OCI-LY1 (cell line): ENCODE measurements around the gene NUP50.

Experiments used
- H2AFZ ChIP-seq: fragments of 200-600 bp; sonication (generic), shearing (Covaris generic); 2 replicates; pipeline ENCODE4 v1.6.0; 2014; ENCODE audit warnings: antibody characterized with exemption, mild to moderate bottlenecking, low read length
- H3F3A ChIP-seq: fragments of 200-600 bp; sonication (generic), shearing (Covaris generic); 2 replicates; pipeline ENCODE4 v1.6.0; 2014; ENCODE audit warnings: mild to moderate bottlenecking, antibody characterized with exemption, low read length, moderate library complexity; ENCODE audit not compliant: insufficient read depth
- H3K27ac ChIP-seq: fragments of 200-600 bp; sonication (generic); 2 replicates; pipeline ENCODE4 v1.5.1; 2014; ENCODE audit warnings: low read length, mixed run types, mild to moderate bottlenecking, low read depth; ENCODE audit not compliant: poor library complexity, severe bottlenecking
- H3K27me3 ChIP-seq: fragments of 200-600 bp; sonication (generic); 2 replicates; pipeline ENCODE4 v1.6.0; 2014; ENCODE audit warnings: antibody characterized with exemption, mild to moderate bottlenecking, low read length, moderate library complexity; ENCODE audit not compliant: insufficient read depth
- H3K36me3 ChIP-seq: fragments of 200-600 bp; sonication (generic); 2 replicates; pipeline ENCODE4 v1.6.1; 2014; ENCODE audit warnings: mild to moderate bottlenecking, antibody characterized with exemption, low read length, moderate library complexity, mixed read lengths; ENCODE audit not compliant: insufficient read depth
- H3K4me1 ChIP-seq: fragments of 200-600 bp; sonication (generic); 2 replicates; pipeline ENCODE4 v1.5.1; 2014; ENCODE audit warnings: mild to moderate bottlenecking, low read length, moderate library complexity; ENCODE audit not compliant: insufficient read depth, severe bottlenecking
- H3K4me2 ChIP-seq: fragments of 200-600 bp; sonication (generic), shearing (Covaris generic); 2 replicates; pipeline ENCODE4 v1.6.1; 2014; ENCODE audit warnings: low read length
- H3K4me3 ChIP-seq: fragments of 200-600 bp; sonication (generic); 2 replicates; pipeline ENCODE4 v1.5.1; 2014; ENCODE audit warnings: low read length, low read depth, mild to moderate bottlenecking, mixed read lengths; ENCODE audit not compliant: poor library complexity, severe bottlenecking
- H3K79me2 ChIP-seq: fragments of 200-600 bp; shearing (Covaris generic); 2 replicates; pipeline ENCODE4 v1.6.1; 2016; ENCODE audit warnings: mixed run types, low read length, mixed read lengths; ENCODE audit not compliant: insufficient read depth
- H3K9ac ChIP-seq: fragments of 200-600 bp; sonication (generic), shearing (Covaris generic); 2 replicates; pipeline ENCODE4 v1.6.1; 2014; ENCODE audit warnings: mild to moderate bottlenecking, low read length, mixed read lengths
- H3K9me2 ChIP-seq: fragments of 200-600 bp; sonication (generic), shearing (Covaris generic); 2 replicates; pipeline ENCODE4 v1.6.1; 2014; ENCODE audit warnings: low read depth, mild to moderate bottlenecking, low read length, mixed read lengths
- H3K9me3 ChIP-seq: fragments of 200-600 bp; shearing (Covaris generic); 2 replicates; pipeline ENCODE4 v1.6.1; 2014; ENCODE audit warnings: low read length, mixed read lengths
- H4K20me1 ChIP-seq: fragments of 200-600 bp; sonication (generic), shearing (Covaris generic); 2 replicates; pipeline ENCODE4 v1.6.0; 2016; ENCODE audit warnings: mild to moderate bottlenecking, low read length; ENCODE audit not compliant: insufficient read depth
- CTCF ChIP-seq: fragments of 200-600 bp; sonication (generic), shearing (Covaris generic); IDR thresholded peaks from 2 replicates; pipeline ENCODE4 v1.5.1; 2017; ENCODE audit warnings: mild to moderate bottlenecking, antibody characterized with exemption, low read length, moderate library complexity, mixed read lengths
- EZH2 ChIP-seq: fragments of 200-600 bp; sonication (generic), shearing (Covaris generic); IDR thresholded peaks from 2 replicates; pipeline ENCODE4 v1.8.0; 2017; ENCODE audit warnings: borderline replicate concordance, mixed run types, mild to moderate bottlenecking, antibody characterized with exemption, low read length, moderate library complexity, mixed read lengths

The NUP50 gene

DNA sequence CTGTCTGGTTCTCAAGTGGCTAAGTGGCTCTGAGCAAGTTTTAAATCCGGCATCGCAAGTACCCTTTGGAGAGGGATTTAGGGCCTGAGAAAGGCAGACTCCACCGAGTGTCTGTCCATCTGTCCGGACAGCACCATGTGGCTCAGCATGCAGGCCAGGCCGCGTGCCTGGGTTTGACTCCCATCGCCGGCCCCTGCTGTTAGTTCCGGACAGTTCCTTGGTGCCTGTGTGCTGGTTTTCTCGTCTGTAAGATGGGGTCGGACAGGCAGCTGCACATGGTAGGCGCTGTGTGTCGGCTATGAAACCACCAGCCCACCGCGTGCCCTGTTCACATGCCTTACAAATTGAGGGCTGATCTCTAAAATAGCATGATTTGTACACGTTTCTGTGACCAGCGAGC is 31.0 kb downstream of the NUP50 start:
- no peak for TF ChIP-seq EZH2
- TF ChIP-seq CTCF = no peak
- no peaks in the 10 kb centered on the region for H3F3A ChIP-seq
- H3K9me2 ChIP-seq = no peaks in the 10 kb centered on the region
- H3K27me3 ChIP-seq = no peaks in the 10 kb centered on the region
- H2AFZ ChIP-seq = no peak overlapping the region
- H4K20me1 ChIP-seq = no peaks in the 10 kb centered on the region
- H3K36me3 ChIP-seq = no peaks in the 10 kb centered on the region
- H3K4me3 ChIP-seq = no peak overlapping the region
- no peaks in the 10 kb centered on the region for H3K9me3 ChIP-seq
- no peak overlapping the region for H3K9ac ChIP-seq
- H3K4me1 ChIP-seq = no peaks in the 10 kb centered on the region
- no peaks in the 10 kb centered on the region for H3K79me2 ChIP-seq
- H3K27ac ChIP-seq = no peak overlapping the region
- no peak overlapping the region for H3K4me2 ChIP-seq

GRCh38 chr22:45195616-45196015 is 31.9 kb downstream of the NUP50 start:
- Histone ChIP-seq H3K9me2 (no peaks in the 10 kb centered on the region), H3K27me3 (no peaks in the 10 kb centered on the region), H3K9me3 (no peaks in the 10 kb centered on the region), H3K36me3 (no peaks in the 10 kb centered on the region), H2AFZ (no peak overlapping the region), H3K79me2 (no peaks in the 10 kb centered on the region), H3F3A (no peaks in the 10 kb centered on the region), H3K4me1 (no peaks in the 10 kb centered on the region), H3K4me3 (no peak overlapping the region), H3K4me2 (no peak overlapping the region), H3K9ac (no peak overlapping the region), H4K20me1 (no peaks in the 10 kb centered on the region), H3K27ac (no peak overlapping the region)
- no peak for TF ChIP-seq EZH2
- TF ChIP-seq CTCF = no peak

DNA sequence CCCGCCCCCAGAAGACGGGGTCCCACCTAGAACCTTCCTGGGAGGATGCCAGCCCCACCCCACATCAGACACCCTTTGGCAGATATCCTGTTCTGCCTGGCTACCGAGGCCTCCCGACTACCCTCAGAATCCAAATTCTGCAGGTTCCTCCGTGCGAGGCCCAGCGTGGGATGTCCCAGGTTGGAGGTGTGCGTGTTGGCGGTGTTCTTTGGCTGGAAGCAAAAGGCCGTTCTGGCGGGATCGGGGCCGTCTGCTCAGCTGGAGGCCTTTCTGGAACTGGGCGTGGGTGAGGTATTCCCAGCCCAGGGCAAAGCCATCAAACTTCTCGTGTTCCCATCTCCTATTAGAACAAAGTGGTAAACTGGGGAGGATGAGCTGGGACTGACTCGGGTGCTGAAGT is 32.6 kb downstream of the NUP50 start:
- no peak overlapping the region for H3K4me3 ChIP-seq

More for the DNA sequence above, 32.6 kb downstream of the NUP50 start:
- Histone ChIP-seq H3K27ac (no peak overlapping the region), H3F3A (no peaks in the 10 kb centered on the region), H4K20me1 (no peaks in the 10 kb centered on the region), H2AFZ (no peak overlapping the region), H3K4me2 (no peak overlapping the region), H3K36me3 (no peaks in the 10 kb centered on the region), H3K27me3 (no peaks in the 10 kb centered on the region), H3K79me2 (no peaks in the 10 kb centered on the region), H3K9me2 (no peaks in the 10 kb centered on the region), H3K4me1 (no peaks in the 10 kb centered on the region), H3K9ac (no peak overlapping the region), H3K9me3 (no peaks in the 10 kb centered on the region)
- no peak for TF ChIP-seq EZH2
- TF ChIP-seq CTCF = no peak
